DMS53 (cell line): ENCODE measurements around the gene NGFR.
"Not testable (repeated sequence)": the region's sequence is repeated elsewhere in the genome, so short reads cannot be mapped to it uniquely, and the experiment has no call there.

ENCODE experiments used
- DNase-seq: peaks from one replicate; lab custom pipeline; 2025; lab: John Stamatoyannopoulos, UW

The NGFR gene

GRCh38 chr17:49545806-49546545, 50.9 kb downstream of the NGFR start:
- DNase-seq: no peak

- DNase-seq: no peak
These were observed 51.7 kb downstream of the NGFR start for GRCh38 chr17:49546546-49547535.

DNA sequence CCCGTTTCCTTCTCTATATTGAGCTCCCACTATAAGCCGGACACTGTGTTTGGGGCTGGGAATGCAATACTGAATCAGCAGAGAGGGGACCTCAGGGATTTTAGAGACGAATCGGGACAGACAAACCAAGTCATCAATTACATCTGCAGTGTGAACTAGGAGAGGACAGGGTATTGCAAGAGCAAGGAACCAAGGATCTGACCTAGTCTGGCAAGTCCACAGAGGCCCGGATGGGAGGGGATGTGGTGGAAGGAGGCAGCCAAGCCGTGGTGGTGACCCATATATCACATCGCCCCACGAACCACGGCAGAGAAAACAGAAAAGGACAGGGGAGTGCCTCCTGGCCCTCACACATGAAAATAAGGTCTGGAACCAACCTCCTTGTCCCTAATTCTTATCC, 52.5 kb downstream of the NGFR start:
- DNase-seq: no peak

- DNase-seq: no peak
These were observed 53.0 kb downstream of the NGFR start for GRCh38 chr17:49548051-49548505.

- DNase-seq: peak; percentile 56
These were observed 53.6 kb downstream of the NGFR start for GRCh38 chr17:49548506-49549310.

DNA sequence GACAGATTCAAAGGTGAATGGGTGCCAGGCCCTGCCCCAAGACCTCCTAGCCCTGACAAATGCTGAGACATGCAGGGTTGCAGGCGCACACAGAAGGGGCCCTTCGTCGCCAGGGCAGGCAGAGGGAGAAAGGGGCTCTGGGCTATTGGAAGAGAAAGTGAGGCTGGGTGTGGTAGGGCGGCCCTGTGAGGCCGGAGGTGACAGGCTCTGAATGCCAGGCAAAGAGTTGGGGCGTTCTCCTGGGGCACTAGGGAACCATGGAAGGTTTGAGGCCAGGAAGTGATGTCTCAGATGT, 54.2 kb downstream of the NGFR start:
- DNase-seq: no peak

DNA sequence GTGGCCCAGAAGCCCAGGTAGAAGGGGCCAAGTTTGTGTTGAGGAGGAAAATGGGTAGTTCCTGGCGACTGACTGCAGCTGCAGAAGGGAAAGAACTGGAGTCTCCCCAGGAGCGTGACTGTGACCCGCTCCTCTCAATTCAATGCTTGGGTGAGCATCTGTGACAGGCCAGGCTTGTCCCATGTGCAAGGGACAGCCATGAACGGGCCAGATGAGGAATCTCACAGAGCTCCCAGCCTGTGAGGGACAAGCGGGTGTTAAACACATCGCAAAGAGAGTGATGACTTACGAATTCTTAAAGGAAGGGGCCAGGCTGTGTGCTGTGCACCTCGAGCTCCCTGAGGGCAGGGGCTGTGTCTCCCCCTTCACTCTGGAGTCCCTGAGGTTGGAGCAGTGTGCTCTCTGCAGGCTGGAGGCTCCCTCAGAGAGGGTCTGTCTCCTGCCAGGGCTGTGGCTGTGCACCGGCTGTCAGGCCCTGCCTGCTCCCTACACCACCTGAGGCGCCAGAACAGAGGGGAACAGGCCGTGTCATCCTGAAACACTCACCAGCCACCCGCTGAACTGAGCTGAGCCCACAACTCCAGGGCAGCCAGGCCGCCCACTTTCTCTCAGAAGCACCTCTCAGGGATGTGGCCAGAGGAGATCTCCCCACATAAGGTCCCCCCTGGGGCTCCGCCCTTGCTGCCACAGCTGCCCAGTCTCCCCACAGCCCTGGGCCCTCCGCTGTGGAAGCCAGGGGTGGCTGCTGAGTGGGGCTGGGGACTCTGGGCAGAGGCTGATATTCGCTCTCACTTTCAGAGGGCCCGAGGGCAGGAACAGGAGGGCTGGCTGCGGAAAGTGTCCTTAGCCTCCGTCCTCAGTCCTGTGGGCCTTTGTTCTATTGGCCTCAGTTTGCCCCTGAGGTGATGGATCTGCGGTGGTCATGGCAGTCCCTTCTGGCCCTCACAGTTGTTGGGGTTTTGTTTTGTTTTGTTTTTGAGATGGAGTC, 54.9 kb downstream of the NGFR start:
- no peak for DNase-seq

DNA sequence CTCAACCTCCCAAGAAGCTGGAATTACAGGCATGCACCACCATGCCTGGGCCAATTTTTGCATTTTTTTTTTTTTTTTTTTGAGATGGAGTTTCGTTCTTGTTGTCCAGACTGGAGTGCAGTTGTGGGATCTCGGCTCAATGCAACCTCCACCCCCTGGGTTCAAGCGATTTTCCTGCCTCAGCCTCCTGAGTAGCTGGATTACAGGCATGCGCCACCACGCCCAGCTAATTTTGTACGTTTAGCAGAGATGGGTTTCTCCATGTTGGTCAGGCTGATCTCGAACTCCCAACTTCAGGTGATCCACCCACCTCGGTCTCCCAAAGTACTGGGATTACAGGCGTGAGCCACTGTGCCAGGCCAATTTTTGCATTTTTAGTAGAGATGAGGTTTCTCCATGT, 55.7 kb downstream of the NGFR start:
- DNase-seq: not testable (repeated sequence)

GRCh38 chr17:49551221-49552069, 56.4 kb downstream of the NGFR start:
- DNase-seq: no peak

GRCh38 chr17:49552070-49552751, 57.1 kb downstream of the NGFR start:
- DNase-seq: no peak

DNA sequence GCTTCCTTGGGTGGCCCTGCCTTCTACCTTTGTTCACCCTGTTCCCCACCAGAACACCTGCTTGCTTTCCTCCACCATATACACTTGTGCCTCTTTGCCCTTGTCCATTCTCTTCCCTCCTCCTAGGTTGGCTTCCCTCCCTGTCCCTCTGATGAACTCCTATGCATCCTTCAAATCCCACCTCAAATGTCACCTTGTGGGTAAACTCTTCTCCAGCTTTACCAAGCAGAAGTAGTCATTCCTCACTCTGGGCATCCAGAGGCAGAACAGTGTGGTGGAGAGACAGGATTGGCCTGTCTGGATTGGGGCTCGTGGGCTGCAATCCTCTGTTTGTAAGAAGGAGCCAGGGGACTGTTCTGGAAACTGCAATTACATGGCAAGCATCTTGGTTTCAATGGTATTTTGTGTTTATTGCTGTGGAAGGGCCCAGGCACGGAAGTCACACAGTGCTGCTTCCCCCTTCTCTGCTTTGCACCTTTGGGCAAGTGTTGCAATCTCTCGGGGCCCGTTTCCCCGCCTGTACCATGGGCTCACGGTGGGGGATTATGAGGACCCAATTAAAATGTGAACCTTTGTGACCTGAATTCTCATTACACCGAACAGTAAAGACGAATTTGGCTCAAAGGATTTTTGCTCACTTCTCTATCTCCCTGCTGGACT, 58.7 kb downstream of the NGFR start:
- DNase-seq: no peak

DNA sequence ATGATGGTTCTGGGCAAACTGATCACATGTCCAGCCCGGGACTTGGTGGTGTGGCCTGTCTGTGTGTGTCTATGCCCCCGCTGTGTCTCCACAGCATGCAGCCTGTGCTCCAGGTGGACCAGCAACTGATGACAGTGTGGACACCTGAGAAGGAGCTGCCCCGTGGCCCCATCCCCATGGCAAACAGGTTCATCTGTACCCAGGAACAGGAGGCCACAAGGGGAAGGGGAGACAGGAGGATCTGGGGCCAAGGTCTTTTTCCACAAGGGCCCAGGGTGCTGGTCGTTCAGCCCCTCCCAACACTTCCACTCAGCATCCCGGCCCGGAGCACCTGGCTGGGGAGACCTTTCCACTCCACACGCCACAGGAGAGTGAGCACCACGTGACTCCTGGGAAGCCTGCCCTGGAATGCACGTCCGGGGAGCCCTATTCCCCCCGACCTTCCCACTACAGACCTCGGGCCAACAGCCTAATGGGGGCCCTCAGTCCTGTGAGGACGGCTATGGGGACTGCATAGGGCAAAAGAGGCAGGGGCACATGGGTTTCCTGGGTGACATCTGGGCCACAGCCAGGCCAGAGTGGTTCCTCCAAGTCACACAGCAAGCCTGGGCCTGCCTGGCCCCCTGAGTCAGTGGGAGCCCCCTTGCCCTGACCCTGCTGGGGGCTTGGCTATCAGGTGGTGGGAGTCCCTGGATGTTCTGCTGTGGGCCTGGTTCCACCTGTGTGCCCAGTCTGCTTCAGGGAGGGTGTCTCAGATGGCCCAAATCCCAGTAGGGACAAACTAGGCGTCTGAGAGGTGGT, 59.8 kb downstream of the NGFR start:
- DNase-seq: no peak

- no peak for DNase-seq
These were observed 60.6 kb downstream of the NGFR start for GRCh38 chr17:49555495-49556222.

DNA sequence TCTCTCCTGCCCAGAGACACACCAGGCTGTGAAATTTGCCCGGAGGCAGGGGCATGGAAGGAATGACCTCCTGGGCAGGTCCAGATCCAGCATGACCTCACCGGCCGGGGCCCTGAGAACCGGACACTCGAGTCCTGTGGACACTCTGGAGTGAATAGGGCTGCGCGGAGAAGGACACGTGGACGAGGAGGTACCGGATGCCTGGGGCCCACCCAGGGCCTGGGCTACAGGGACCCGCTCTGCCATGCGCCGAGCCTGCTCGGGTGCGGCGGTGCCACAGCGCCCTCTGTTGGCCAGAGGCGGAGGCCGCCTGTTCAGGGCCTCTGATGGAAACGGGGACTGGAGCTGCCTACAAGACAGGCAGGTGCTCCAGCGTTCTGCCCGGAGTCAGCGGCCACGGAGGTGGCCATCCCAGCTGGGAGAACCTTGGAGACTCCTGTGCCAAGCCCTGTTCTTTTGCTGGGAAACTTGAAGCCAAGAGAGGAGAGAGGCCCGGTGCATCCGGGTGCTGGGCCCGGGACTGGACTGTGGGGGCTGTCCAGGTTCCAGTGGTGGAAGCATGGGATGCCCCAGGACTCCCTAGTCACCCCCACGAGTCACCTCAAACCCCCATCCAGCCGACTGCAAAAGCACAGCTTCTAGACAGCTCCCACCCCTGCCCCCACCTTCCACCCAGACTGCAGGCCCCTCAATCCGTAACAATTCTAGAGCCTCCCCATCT, 61.3 kb downstream of the NGFR start:
- peak; percentile 89 for DNase-seq

DNA sequence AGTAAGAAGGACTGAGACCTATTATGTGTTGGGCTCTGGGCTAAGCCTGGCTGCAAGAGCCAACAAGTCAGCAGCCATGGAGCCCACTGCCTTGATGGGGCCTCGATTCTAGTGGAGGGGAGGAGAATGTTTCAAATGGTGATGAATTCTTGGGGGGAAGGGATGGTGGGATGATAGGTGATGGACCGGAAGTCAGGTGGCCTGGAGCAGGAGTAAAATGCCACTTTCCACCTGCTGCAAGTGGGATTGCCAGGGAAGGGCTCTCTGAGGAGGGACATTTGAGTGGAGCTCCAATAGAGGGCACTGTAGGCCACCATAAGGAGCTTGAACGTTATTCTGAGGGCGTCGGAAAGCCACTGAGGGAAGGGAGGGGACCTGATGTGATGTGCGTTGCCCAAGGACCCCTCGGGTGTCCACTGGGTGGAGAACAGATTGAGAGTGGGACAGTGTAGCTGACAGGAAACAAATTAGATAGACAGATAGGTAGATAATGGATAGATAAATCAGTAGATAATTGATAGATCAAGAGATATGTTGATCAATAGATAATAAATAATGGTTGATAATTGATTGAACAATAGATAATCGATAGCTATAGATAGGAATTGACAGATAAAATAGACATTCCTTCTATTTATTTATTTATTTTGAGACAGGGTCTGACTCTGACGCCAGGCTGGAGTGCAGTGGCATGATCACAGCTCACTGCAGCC, 62.4 kb downstream of the NGFR start:
- DNase-seq: peak; percentile 83
